ENCODE measurements around the gene HFE.

Gene HFE

DNA sequence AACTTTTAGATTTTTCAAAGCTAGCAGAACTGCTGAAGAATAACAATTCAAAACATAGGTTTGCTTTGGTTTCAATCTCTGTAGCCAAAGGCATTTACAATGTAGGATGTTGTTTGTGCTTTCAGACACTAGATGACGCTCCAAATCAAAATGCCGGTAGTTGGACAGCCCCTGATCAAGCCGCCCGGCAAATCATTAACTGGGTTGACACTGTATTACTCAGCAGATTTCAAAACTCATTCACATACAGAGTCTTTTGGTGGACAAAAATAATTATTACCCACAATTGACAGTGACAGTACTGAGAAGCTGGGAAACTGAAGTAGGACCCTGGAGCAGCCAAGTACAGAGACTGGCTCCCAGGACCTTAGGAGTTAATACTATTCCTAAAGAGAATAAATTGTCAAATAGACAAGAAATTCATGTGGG is 21.3 kb upstream of the HFE start:
- Histone ChIP-seq H3K4me2 (ENCODE audit: low read length, poor library complexity, severe bottlenecking) (no peak overlapping the region), H3K79me1 (replicated peaks; ENCODE audit: low read length, poor library complexity, severe bottlenecking) (peaks cover 2% of the 10 kb centered on the region), H3K18ac (ENCODE audit: low read depth in 1 of 2, low read length in 2 of 2) (no peak overlapping the region), H3K23ac (ENCODE audit: low read length in 2 of 2) (no peak overlapping the region), H3K27ac (ENCODE audit: low read length, poor library complexity, severe bottlenecking) (peak overlapping the region; percentile 88), H3K14ac (ENCODE audit: low read length in 2 of 2) (no peak overlapping the region), H2AFZ (ENCODE audit: low read depth, low read length) (no peak overlapping the region), H3K4me3 (ENCODE audit: insufficient read depth in 1 of 2, low read depth in 1 of 2, low read length in 2 of 2) (peak overlapping the region in 1 of 2 experiments; percentile 53), H3K4ac (ENCODE audit: low read depth in 1 of 2, low read length in 2 of 2) (no peak overlapping the region), H4K8ac (ENCODE audit: low read length) (no peak overlapping the region), H2BK5ac (ENCODE audit: low read depth, low read length, poor library complexity, severe bottlenecking) (no peak overlapping the region), H4K91ac (ENCODE audit: low read length) (no peak overlapping the region), H3K9ac (ENCODE audit: low read length) (peak overlapping the region; percentile 80), H2BK12ac (ENCODE audit: low read length in 2 of 2) (no peak overlapping the region), H3K4me1 (ENCODE audit: control insufficient read depth, insufficient read depth, low read depth, low read length) (peaks cover 2% of the 10 kb centered on the region), H2BK120ac (ENCODE audit: low read depth, low read length) (peak overlapping the region; percentile 3), H3K36me3 (ENCODE audit: control insufficient read depth in 1 of 2, insufficient read depth in 2 of 2, low read depth in 1 of 2, low read length in 2 of 2) (no peaks in the 10 kb centered on the region), H2AK5ac (ENCODE audit: low read length, severe bottlenecking) (no peak overlapping the region), H2BK15ac (ENCODE audit: low read depth, poor library complexity, severe bottlenecking) (no peak overlapping the region), H3K27me3 (ENCODE audit: control insufficient read depth in 1 of 2, insufficient read depth in 1 of 2, low read length in 2 of 2) (no peaks in the 10 kb centered on the region), H3K9me3 (ENCODE audit: control insufficient read depth, low read length) (no peaks in the 10 kb centered on the region)
- DNase-seq: peak; percentile 86
- WGBS: 0% methylated on average over 2 of the region's 4 CpGs

GRCh38 chr6:26067367-26067766 is 19.9 kb upstream of the HFE start:
- H3K23ac ChIP-seq (ENCODE audit: low read length in 2 of 2): no peak overlapping the region
- H2BK120ac ChIP-seq (ENCODE audit: low read depth, low read length): no peak overlapping the region
- peaks cover 2% of the 10 kb centered on the region for H3K4me1 ChIP-seq (ENCODE audit: control insufficient read depth, insufficient read depth, low read depth, low read length)
- no peak overlapping the region for H2BK15ac ChIP-seq (ENCODE audit: low read depth, poor library complexity, severe bottlenecking)
- H2AFZ ChIP-seq (ENCODE audit: low read depth, low read length): no peak overlapping the region
- no peak overlapping the region for H3K4me2 ChIP-seq (ENCODE audit: low read length, poor library complexity, severe bottlenecking)
- no peak overlapping the region for H3K14ac ChIP-seq (ENCODE audit: low read length in 2 of 2)
- whole genome bisulfite sequencing: 82% methylated on average over 4 of the region's 4 CpGs
- no peak overlapping the region for H3K18ac ChIP-seq (ENCODE audit: low read depth in 1 of 2, low read length in 2 of 2)
- no peak overlapping the region for H4K91ac ChIP-seq (ENCODE audit: low read length)
- no peak for DNase-seq
- no peak overlapping the region for H3K27ac ChIP-seq (ENCODE audit: low read length, poor library complexity, severe bottlenecking)
- H3K79me1 ChIP-seq (replicated peaks; ENCODE audit: low read length, poor library complexity, severe bottlenecking): peaks cover 2% of the 10 kb centered on the region
- H3K27me3 ChIP-seq (ENCODE audit: control insufficient read depth in 1 of 2, insufficient read depth in 1 of 2, low read length in 2 of 2): no peaks in the 10 kb centered on the region
- H2BK12ac ChIP-seq (ENCODE audit: low read length in 2 of 2): no peak overlapping the region
- H4K8ac ChIP-seq (ENCODE audit: low read length): no peak overlapping the region
- H2BK5ac ChIP-seq (ENCODE audit: low read depth, low read length, poor library complexity, severe bottlenecking): no peak overlapping the region
- no peak overlapping the region for H3K9ac ChIP-seq (ENCODE audit: low read length)
- no peak overlapping the region for H2AK5ac ChIP-seq (ENCODE audit: low read length, severe bottlenecking)
- no peaks in the 10 kb centered on the region for H3K36me3 ChIP-seq (ENCODE audit: control insufficient read depth in 1 of 2, insufficient read depth in 2 of 2, low read depth in 1 of 2, low read length in 2 of 2)
- H3K4ac ChIP-seq (ENCODE audit: low read depth in 1 of 2, low read length in 2 of 2): no peak overlapping the region
- no peaks in the 10 kb centered on the region for H3K9me3 ChIP-seq (ENCODE audit: control insufficient read depth, low read length)
- H3K4me3 ChIP-seq (ENCODE audit: insufficient read depth in 1 of 2, low read depth in 1 of 2, low read length in 2 of 2): no peak overlapping the region

GRCh38 chr6:26068036-26068435 is 19.2 kb upstream of the HFE start:
- Histone ChIP-seq H3K18ac (ENCODE audit: low read depth in 1 of 2, low read length in 2 of 2) (no peak overlapping the region), H3K79me1 (replicated peaks; ENCODE audit: low read length, poor library complexity, severe bottlenecking) (peaks cover 2% of the 10 kb centered on the region), H3K14ac (ENCODE audit: low read length in 2 of 2) (no peak overlapping the region), H3K36me3 (ENCODE audit: control insufficient read depth in 1 of 2, insufficient read depth in 2 of 2, low read depth in 1 of 2, low read length in 2 of 2) (no peaks in the 10 kb centered on the region), H2BK12ac (ENCODE audit: low read length in 2 of 2) (no peak overlapping the region), H3K23ac (ENCODE audit: low read length in 2 of 2) (no peak overlapping the region), H3K4me1 (ENCODE audit: control insufficient read depth, insufficient read depth, low read depth, low read length) (peaks cover 2% of the 10 kb centered on the region), H2AFZ (ENCODE audit: low read depth, low read length) (no peak overlapping the region), H3K9ac (ENCODE audit: low read length) (no peak overlapping the region), H3K4me2 (ENCODE audit: low read length, poor library complexity, severe bottlenecking) (no peak overlapping the region), H4K91ac (ENCODE audit: low read length) (no peak overlapping the region), H2BK5ac (ENCODE audit: low read depth, low read length, poor library complexity, severe bottlenecking) (no peak overlapping the region), H3K4me3 (ENCODE audit: insufficient read depth in 1 of 2, low read depth in 1 of 2, low read length in 2 of 2) (no peak overlapping the region), H3K27me3 (ENCODE audit: control insufficient read depth in 1 of 2, insufficient read depth in 1 of 2, low read length in 2 of 2) (no peaks in the 10 kb centered on the region), H4K8ac (ENCODE audit: low read length) (no peak overlapping the region), H2BK120ac (ENCODE audit: low read depth, low read length) (no peak overlapping the region), H2BK15ac (ENCODE audit: low read depth, poor library complexity, severe bottlenecking) (no peak overlapping the region), H3K9me3 (ENCODE audit: control insufficient read depth, low read length) (no peaks in the 10 kb centered on the region), H3K27ac (ENCODE audit: low read length, poor library complexity, severe bottlenecking) (no peak overlapping the region), H3K4ac (ENCODE audit: low read depth in 1 of 2, low read length in 2 of 2) (no peak overlapping the region), H2AK5ac (ENCODE audit: low read length, severe bottlenecking) (no peak overlapping the region)
- WGBS: 76% methylated on average over 1 of the region's 2 CpGs
- no peak for DNase-seq

DNA sequence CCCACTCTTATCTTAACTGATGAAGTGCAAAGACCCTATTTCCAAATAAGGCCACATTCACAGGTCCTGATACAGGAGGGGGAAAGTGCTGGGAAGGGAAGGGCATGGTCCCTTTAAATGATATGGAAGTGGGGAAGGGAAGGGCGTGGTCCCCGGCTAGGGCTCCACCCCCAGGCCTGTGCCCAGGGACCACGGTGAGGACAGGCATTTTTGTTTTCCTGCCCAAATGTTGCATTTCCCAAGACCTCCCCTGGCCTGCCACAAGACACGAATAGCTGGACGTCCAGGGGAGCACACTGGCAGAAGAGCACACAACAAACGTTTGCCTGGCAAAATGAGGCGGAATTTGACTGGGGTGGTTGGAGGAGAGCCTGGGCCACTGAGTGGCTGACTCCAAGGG is 16.1 kb upstream of the HFE start:
- no peaks in the 10 kb centered on the region for H3K36me3 ChIP-seq (ENCODE audit: control insufficient read depth in 1 of 2, insufficient read depth in 2 of 2, low read depth in 1 of 2, low read length in 2 of 2)
- H4K8ac ChIP-seq (ENCODE audit: low read length): no peak overlapping the region
- H2AK5ac ChIP-seq (ENCODE audit: low read length, severe bottlenecking): no peak overlapping the region
- no peaks in the 10 kb centered on the region for H3K9me3 ChIP-seq (ENCODE audit: control insufficient read depth, low read length)
- H2BK15ac ChIP-seq (ENCODE audit: low read depth, poor library complexity, severe bottlenecking): no peak overlapping the region
- H2BK12ac ChIP-seq (ENCODE audit: low read length in 2 of 2): no peak overlapping the region
- H3K27ac ChIP-seq (ENCODE audit: low read length, poor library complexity, severe bottlenecking): no peak overlapping the region
- no peak for DNase-seq
- no peak overlapping the region for H3K4ac ChIP-seq (ENCODE audit: low read depth in 1 of 2, low read length in 2 of 2)
- no peak overlapping the region for H2BK120ac ChIP-seq (ENCODE audit: low read depth, low read length)
- no peaks in the 10 kb centered on the region for H3K79me1 ChIP-seq (replicated peaks; ENCODE audit: low read length, poor library complexity, severe bottlenecking)
- H4K91ac ChIP-seq (ENCODE audit: low read length): no peak overlapping the region
- H3K18ac ChIP-seq (ENCODE audit: low read depth in 1 of 2, low read length in 2 of 2): no peak overlapping the region
- H2BK5ac ChIP-seq (ENCODE audit: low read depth, low read length, poor library complexity, severe bottlenecking): no peak overlapping the region
- no peak overlapping the region for H2AFZ ChIP-seq (ENCODE audit: low read depth, low read length)
- 57% methylated on average over 7 of the region's 7 CpGs for WGBS
- no peak overlapping the region for H3K14ac ChIP-seq (ENCODE audit: low read length in 2 of 2)
- H3K4me2 ChIP-seq (ENCODE audit: low read length, poor library complexity, severe bottlenecking): no peak overlapping the region
- no peak overlapping the region for H3K23ac ChIP-seq (ENCODE audit: low read length in 2 of 2)
- peaks cover 2% of the 10 kb centered on the region for H3K4me1 ChIP-seq (ENCODE audit: control insufficient read depth, insufficient read depth, low read depth, low read length)
- no peaks in the 10 kb centered on the region for H3K27me3 ChIP-seq (ENCODE audit: control insufficient read depth in 1 of 2, insufficient read depth in 1 of 2, low read length in 2 of 2)
- peak overlapping the region in 1 of 2 experiments; percentile 24 for H3K4me3 ChIP-seq (ENCODE audit: insufficient read depth in 1 of 2, low read depth in 1 of 2, low read length in 2 of 2)
- no peak overlapping the region for H3K9ac ChIP-seq (ENCODE audit: low read length)
